GM19099 (cell line): ENCODE results near the gene RANBP3.

ENCODE experiments used
- POLR2A ChIP-seq: IDR thresholded peaks from 3 replicates; pipeline ENCODE4 v1.6.1; 2011; ENCODE audit warnings: low read depth; ENCODE audit not compliant: insufficient read length; ENCODE audit errors: extremely low read depth

The RANBP3 gene

DNA sequence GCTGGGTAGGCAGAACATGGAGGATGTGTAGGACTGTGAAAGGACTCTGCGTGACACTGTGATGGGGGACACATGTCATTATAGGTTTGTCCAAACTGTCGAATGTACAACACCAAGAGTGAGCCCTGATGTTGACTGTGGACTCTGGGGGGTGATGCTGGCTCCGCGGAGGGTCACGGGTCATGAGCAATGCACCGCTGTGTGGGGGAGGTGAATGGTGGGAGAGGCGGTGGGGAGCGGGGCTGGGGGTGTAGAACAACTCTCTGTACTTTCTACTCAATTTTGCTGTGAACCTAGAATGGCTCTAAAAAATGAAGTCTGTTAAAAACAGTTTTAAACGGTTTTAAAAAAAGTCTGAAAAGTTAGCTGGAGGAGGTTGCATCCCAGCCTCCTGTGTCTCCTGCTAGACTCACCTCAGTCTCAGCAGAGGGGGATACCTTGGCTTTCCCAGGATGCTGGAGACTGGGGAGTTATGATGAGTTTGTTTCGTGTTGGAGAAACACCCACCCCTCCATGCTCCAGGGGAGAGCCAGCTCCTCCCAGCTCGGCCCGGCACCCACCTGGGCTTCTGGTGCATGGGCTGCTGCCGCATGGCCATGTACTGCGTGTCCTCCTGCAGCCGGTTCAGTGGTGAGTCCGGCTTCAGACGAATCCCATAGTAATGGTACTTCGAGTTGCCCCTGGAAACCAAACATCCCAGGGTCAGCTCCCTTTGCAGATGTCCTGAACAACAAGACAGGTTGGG is 34.7 kb upstream of the RANBP3 start:
- no peak for TF ChIP-seq POLR2A

DNA sequence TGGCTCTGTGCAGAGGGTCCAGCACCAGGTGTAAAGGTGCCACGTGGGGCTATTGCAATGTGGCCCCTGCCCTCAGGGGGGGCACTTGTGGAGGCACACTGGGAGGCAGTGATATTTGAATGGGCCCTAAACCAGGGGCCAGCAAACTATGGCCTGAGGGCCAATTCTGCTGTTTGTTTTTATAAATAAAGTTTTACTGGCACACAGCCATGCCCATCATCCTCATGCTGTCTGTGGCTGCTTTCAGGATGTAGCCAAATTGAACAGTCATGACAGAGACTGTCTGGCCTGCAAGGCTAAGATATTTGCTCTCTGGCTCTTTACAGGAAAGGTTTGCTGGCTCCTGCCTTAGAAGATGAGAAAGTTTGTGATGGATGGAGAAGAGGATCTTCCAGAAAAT is 33.9 kb upstream of the RANBP3 start:
- TF ChIP-seq POLR2A = no peak

DNA sequence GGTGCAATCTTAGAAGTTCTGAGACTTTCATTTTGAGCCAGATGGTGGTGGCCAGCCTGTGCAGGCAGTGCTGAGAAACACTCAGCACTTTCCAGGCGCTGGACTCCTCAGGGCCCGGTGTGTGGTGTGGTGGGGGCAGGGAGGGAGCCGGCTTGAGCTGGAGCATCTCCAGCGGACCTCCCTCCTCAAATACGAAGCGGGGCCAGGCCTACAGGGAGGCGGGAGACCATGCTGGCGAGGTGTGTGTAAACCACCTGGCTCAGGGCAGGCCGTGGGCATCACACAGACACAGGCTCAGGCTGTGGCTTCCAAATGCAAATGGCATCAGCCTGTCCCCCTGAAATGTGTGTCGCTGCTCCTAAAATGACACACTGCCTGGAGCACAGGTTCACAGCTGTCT is 33.3 kb upstream of the RANBP3 start:
- TF ChIP-seq POLR2A = no peak

DNA sequence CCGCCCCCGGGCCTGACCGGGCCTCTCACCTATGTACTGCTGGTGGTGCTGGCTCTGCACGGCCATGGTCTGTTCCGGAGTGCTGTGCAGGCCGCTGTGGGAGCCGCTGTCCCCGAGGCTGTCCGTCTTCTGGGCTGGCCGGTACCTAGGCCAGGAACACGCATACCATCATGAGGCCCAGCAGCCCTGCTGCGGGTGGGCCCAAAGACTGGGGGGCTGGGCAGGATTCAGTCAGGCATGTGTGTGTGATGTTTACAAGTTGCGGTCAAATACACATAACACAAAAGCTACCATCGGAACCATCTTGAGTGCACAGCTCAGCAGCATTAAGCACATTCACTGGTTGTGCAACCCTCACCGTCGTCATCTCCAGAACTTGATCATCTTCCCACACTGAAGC is 32.2 kb upstream of the RANBP3 start:
- no peak for TF ChIP-seq POLR2A

DNA sequence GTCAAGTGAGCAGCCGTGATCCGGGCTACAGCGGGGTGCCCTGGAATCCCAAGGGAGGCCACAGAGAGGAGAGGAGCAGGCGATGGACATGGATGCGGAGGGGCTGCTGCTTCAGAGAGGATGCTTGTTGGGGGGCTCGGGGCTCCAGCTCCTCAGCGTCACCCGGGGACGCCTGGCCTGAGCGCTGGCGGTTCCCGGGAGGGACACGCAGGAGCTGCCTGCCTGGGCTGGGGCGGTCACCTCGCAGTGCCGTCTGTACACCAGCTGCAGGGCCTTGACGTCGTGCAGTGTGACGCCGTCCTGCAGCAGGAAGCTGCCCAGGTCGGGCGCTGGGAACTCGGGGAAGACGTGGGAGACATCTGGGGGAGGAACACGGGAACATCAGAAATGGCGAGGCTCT is 29.9 kb upstream of the RANBP3 start:
- no peak for TF ChIP-seq POLR2A

DNA sequence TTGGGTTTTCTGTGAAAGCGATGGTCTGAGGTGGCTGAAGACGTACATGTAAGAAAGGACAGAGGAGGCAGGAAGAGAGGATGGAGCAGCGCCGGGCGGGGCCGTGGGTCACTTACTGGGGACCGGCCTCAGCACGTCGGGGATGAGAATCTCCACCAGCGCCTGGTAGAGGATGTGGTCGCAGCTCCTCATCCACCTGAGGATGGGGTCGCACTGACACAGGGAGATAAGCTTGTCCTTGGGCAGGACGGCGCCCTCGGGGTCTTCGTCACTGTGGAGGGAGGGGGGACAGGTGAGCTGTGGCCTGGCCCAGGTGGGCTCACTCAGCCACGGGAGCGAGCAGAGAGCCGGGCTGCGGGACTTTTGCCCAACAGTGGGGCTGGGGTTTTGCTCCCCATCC is 29.0 kb upstream of the RANBP3 start:
- no peak for TF ChIP-seq POLR2A

DNA sequence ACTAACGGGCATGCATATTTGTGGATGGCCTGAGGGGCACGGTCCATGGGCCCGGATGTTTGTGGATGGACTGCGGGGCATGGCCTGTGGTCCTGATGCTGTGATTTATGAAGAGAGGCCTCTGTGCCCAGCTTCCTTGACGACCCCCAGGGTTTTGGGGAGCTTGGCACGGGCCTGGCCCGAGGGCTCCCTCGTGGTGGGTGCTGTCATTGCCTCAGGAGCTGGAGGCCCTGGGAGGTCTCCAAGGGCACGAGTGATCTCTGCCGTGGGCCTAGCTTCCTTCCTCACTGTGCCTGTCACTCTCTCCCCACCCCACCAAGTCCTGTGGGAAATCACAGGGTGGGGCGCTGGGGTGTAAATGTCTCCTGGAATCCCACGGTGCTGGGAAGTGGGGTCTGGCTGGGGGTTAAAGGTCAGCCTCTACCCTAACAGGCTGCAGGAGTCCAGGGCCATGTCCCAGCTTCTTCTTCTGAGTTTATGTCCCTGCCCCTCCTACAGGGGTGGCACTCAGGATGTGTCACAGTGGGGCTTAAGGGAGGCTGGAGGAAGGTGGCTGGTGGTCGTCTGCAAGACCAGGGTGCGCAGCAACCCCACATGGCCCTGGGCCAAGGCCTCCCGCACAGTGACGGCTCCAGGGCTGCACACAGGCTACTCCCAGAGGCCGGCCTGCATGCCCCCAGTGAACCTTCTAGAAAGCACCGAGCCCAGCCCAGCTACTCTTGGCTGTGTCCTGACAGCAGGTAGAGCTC is 27.6 kb upstream of the RANBP3 start:
- TF ChIP-seq POLR2A = no peak

DNA sequence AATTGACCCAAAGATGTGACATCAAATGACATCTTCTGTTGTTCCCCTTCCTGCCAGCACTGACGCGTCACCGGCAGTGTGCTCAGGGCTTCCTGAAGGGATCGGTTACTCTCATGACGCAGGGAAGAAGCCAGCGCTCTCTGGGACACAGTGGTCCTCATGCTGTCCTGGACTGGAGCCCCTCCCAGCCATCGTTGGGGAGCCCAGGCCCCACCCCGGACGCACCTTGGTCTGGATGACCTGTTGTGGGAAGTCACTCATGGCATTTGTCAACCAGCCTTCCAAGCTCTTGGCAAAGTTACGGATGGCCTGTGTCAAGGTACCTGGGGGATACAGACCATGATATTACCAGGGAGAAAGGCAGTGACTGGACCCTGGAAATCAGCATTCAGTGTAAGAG is 26.0 kb upstream of the RANBP3 start:
- TF ChIP-seq POLR2A = no peak

DNA sequence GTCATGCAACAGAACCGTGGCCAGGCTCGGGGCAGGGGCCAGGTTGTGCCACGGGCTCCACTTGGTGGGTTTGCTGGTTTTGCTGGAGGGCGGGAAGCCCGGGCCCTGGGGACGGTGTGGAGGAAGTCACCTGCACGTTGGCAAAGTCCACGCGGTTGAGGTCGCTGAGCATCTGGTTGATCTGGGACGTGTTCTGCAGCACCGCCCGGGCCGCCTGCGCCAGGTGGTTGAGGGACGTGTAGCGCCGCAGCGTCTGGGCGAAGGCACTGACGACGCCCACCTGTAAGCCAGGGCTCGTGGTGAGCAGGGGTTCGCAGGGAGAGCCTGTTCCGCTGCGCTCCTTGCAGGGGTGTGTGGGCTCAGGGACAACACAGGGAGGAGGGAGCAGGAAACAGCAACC is 24.7 kb upstream of the RANBP3 start:
- no peak for TF ChIP-seq POLR2A

DNA sequence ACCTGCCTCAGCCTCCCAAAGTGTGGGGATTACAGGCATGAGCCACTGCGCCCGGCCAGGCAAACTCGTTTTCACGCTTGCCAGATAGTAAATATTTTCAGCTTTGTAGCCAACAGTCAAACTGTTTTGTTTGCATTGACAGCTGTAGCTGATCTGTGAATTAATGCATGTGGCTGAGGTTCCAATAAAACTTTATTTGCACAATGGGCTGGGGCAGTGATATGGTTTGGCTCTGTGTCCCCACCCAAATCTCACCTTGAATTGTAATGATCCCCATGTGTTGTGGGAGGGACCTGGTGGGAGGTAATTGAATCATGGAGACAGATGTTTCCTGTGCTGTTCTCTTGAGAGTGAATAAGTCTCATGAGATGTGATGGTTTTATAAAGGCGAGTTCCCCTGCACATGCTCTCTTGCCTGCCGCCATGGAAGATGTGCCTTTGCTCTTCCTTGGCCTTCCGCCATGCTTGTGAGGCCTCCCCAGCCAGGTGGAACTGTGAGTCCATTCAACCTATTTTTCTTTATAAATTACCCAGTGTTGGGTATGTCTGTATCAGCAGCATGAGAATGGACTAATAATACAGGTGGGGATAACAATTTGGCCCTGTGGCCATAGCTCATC is 22.4 kb upstream of the RANBP3 start:
- TF ChIP-seq POLR2A = no peak

DNA sequence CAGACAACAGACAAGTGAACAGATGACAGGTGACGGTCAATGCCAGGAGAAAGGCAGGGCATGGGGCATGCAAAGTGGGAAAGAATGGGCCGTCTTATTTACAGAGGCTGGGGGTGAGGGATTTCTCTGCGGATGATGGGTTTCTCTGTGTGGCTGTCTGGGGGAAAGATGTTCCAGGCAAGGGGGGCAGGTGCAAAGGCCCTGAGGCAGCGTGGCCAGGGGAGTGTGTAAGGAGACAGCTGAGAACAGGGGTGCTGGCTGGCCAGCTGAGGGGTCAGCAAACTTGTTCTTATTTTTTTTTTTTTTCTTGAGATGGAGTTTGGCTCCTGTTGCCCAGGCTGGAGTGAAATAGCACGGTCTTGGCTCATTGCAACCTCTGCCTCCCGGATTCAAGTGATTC is 21.8 kb upstream of the RANBP3 start:
- no peak for TF ChIP-seq POLR2A

DNA sequence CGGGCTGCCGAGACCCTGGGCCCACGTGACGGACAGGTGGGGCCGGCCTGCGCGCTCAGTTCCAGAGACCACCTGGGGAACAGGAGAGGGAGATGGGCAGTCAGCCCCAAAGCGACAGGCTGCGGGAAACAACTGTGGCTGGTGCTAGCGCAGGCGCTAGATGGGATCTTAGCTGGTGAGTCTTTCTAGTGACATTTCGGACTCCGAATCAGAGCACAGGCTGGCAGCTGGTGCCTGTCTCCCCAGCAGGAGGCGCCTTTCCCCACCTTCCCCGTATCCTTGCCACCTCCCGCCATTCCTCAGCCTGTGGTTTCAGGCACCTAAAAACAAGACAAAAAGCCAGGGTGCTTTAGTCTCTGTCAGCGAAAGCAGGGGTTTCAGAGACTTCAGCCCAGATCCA is 19.4 kb upstream of the RANBP3 start:
- no peak for TF ChIP-seq POLR2A

DNA sequence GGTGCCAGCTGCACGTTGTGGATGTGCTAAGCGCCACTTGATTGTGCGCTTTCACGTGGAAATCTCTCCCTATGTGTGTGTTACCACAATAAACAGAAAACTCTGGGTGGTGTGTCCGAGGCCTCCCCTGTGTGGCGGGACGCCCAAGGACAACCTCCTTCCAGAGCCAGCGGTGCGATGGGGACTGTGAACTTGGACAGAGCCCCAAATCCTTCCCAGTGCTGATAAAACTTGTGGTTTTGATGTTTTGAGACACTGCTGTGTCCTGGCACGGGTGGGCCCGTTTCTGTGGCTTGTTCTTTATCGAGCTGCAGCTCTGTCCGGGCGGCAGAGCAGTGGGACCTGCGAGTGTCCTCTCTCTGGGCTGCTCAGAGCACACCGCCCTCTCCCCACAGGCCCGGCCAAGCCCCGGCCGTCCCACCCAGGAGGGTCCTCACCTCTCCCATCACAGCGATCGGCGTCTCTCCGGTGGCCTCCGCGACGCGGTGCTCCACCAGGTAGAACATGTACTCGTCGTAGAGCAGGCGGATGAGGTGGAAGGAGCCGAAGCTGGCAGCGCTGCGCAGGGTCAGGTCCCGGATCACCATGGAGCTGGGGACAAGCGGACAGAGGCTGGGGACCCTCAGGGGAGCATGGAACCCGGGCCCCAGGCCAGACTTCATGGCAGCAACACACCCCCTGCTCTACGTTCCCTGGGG is 18.8 kb upstream of the RANBP3 start:
- no peak for TF ChIP-seq POLR2A

DNA sequence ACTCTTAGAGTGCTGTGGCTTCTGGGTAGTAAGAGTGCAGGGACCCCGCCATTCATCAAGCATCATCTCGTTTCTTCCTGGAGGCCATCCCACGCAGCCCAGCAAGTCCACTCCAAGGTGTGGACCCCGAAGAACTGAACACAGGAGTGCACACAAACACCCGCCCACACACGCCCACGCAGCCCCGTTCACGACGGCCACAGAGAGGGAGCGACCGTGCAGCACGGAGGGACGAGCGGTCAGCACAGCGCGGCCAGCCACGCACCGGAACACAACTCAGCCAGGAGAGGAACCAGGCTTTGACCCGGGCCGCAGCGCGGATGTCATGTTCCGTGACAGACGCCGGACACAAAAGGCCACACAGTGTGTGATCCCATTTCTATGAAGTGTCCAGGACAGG is 18.2 kb upstream of the RANBP3 start:
- TF ChIP-seq POLR2A = no peak

DNA sequence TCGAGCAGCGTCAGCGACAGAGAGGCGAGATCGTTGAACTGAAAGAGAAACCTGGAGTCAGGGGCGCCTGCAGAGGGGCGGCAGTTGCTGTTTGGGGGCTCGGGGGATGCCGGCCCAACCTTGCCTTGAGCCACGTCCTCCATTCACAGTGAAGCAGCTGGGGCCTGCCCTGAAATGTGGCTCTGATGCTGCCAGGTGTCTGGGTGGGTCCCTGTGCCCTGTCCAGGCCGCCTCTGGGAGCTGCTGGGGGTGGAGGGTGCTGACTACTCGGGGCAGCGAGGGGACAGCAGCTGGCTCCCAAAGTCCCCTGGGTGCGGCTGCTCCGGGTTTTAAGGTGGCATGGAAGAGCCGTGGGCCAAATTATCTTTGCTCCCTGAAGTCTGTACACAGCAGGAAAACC is 17.7 kb upstream of the RANBP3 start:
- TF ChIP-seq POLR2A = no peak
